HG03439 (cell line): ENCODE data around the gene TRIO.
A peak's percentile ranks its signal among the peaks of the same experiment; 100 is the strongest.
"Not testable (repeated sequence)": the region's sequence is repeated elsewhere in the genome, so short reads cannot be mapped to it uniquely, and the experiment has no call there.

Experiments used
- ATAC-seq: cut with Tn5 transposase; IDR thresholded peaks from one replicate; pipeline ENCODE4 v1.9.1; 2021; ENCODE audit warnings: mild to moderate bottlenecking, moderate library complexity; ENCODE audit not compliant: unreplicated experiment

Gene TRIO

GRCh38 chr5:14142827-14143545, at the start of gene TRIO:
TRIO (plus strand) TSS chr5:14143342; CDS start chr5:14143726, 384 bp downstream.
- ATAC-seq = peak; percentile 47

GRCh38 chr5:14097380-14097779, 45.8 kb upstream of the TRIO start:
- not testable (repeated sequence) for ATAC-seq

- ATAC-seq = no peak
Measured at GRCh38 chr5:14097998-14098471, 45.1 kb upstream of the TRIO start.

- ATAC-seq = no peak
Measured at GRCh38 chr5:14100281-14100680, 42.9 kb upstream of the TRIO start.

GRCh38 chr5:14101922-14102321, 41.2 kb upstream of the TRIO start:
- ATAC-seq = no peak

- no peak for ATAC-seq
Measured at GRCh38 chr5:14102666-14103065, 40.5 kb upstream of the TRIO start.

GRCh38 chr5:14105718-14106410, 37.3 kb upstream of the TRIO start:
- ATAC-seq = no peak

GRCh38 chr5:14107536-14107935, 35.6 kb upstream of the TRIO start:
- no peak for ATAC-seq

GRCh38 chr5:14108170-14108996, 34.8 kb upstream of the TRIO start:
- peak; percentile 80 for ATAC-seq

GRCh38 chr5:14109041-14109747, 33.9 kb upstream of the TRIO start:
- ATAC-seq = peak; percentile 86

- no peak for ATAC-seq
Measured at GRCh38 chr5:14109771-14110170, 33.4 kb upstream of the TRIO start.

GRCh38 chr5:14110196-14110595, 32.9 kb upstream of the TRIO start:
- ATAC-seq = no peak

- no peak for ATAC-seq
Measured at GRCh38 chr5:14110680-14111079, 32.5 kb upstream of the TRIO start.

GRCh38 chr5:14112998-14113652, 30.0 kb upstream of the TRIO start:
- ATAC-seq = no peak

- no peak for ATAC-seq
Measured at GRCh38 chr5:14114615-14115251, 28.4 kb upstream of the TRIO start.

GRCh38 chr5:14115323-14115895, 27.7 kb upstream of the TRIO start:
- ATAC-seq = no peak

GRCh38 chr5:14118551-14119320, 24.4 kb upstream of the TRIO start:
- no peak for ATAC-seq

GRCh38 chr5:14120176-14120575, 23.0 kb upstream of the TRIO start:
- no peak for ATAC-seq

GRCh38 chr5:14121552-14121951, 21.6 kb upstream of the TRIO start:
- no peak for ATAC-seq
